ENCODE results near the gene PLA2G2E.

DNA sequence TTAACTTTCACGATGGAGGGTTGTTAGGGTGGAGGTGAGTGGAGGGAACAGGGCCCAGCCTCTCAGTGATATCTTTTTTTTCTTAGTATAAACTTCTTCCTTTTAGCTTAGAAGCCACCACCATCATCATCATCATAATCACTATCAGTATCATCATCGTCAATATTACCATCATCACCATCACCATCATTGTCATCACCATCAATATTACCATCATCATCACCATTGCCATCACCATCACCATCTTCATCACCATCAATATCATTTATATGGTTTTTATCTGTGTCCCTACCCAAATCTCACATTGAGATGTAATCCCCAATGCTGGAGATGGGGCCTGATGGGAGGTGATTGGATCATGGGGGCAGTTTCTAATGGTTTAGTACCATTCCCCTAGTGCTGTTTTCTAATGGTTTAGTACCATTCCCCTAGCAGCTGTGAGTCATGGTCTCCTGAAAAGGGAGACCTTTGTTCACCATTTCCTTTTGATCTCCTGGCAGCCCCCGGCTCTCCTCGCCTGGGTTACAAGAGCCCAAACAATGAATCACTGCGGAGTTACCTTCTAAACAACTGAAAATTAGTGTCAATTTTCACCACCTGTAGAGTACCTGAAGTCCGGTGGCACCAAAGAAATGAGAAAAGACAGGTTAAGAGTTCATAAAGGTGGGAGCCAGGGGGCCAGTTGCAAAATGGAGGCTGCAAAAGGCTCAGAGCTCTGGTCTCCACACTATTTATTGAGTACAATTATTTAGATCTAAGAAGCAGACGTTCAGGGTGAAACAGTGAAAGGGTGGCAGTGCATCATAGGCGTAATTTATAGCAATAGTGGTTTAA, 3.1 kb upstream of the PLA2G2E start:
- TF ChIP-seq CTCF (IDR thresholded peaks at IDR 0.05) (no peak), POLR2A (IDR thresholded peaks at IDR 0.05) (no peak)
